ENCODE measurements around the gene CTNND2. TPM values are rescaled to one million over a fixed set of nuclear protein-coding genes. Genes with fewer than 3 reads are reported as not detected.

The CTNND2 gene
- total RNA-seq, 1 experiment from 2014 or later: 7.0 TPM

DNA sequence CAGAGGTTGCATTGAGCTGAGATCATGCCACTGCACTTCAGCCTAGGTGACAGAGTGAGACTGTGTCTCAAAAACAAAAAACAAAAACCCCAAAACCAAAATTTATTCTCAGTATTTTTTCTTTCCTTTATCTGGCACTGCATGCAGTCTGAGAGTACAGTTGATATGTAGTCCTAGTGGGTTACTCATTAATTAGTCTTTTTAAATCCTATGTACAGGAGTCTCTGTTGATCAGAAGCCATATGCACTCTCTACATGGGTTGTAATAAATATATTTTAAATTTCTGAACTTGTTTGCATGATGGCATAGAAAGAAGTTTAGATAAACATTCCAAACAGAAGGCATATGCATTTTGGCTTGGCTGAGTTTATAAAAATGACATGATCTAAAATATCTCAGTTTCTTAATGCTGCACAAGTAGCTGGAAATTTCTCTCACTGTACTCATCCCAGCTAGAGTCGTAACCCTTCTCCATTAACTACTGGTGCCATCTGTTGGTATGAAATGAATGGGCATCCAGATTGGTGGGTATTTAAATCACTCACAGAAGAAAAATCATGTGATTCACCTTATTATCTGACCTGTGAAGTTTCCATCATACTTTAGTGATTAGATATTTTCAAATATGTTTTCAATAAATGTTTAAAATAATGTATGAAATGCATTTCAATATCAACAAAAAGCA lies 284.8 kb downstream of the CTNND2 start:
- TF ChIP-seq, protein P1, sequence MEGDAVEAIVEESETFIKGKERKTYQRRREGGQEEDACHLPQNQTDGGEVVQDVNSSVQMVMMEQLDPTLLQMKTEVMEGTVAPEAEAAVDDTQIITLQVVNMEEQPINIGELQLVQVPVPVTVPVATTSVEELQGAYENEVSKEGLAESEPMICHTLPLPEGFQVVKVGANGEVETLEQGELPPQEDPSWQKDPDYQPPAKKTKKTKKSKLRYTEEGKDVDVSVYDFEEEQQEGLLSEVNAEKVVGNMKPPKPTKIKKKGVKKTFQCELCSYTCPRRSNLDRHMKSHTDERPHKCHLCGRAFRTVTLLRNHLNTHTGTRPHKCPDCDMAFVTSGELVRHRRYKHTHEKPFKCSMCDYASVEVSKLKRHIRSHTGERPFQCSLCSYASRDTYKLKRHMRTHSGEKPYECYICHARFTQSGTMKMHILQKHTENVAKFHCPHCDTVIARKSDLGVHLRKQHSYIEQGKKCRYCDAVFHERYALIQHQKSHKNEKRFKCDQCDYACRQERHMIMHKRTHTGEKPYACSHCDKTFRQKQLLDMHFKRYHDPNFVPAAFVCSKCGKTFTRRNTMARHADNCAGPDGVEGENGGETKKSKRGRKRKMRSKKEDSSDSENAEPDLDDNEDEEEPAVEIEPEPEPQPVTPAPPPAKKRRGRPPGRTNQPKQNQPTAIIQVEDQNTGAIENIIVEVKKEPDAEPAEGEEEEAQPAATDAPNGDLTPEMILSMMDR (conservative IDR thresholded peaks at IDR 0.05): peak; percentile 57
- no peaks in the 10 kb centered on the region for H3K23me2 ChIP-seq (ENCODE audit: insufficient read length, low read depth, low read length, poor library complexity, severe bottlenecking)
- H4K8ac ChIP-seq (replicated peaks; ENCODE audit: insufficient read length, low read depth, low read length): no peak overlapping the region
- no peak overlapping the region for H2BK120ac ChIP-seq (ENCODE audit: low read depth, low read length, poor library complexity, severe bottlenecking)
- Mint-ChIP-seq H3K36me3 (ENCODE audit: insufficient read depth in 1 of 3, low read depth in 3 of 3) (peaks cover 0 to 5% (median 0%) of the 10 kb centered on the region in 3 experiments; a peak in 2 of 7 replicates), H3K27me3 (ENCODE audit: low read depth) (no peaks in the 10 kb centered on the region), H3K9me3 (peaks cover 4 to 7% of the 10 kb centered on the region in 2 experiments), H3K4me1 (peaks cover 6 to 7% of the 10 kb centered on the region in 2 experiments), H3K4me3 (no peak overlapping the region), H3K27ac (no peak overlapping the region)
- H4K20me1 ChIP-seq (ENCODE audit: control insufficient read depth, insufficient read depth, insufficient read length): no peaks in the 10 kb centered on the region
- H3K23ac ChIP-seq (ENCODE audit: insufficient read length, low read depth, low read length): no peak overlapping the region
- H4K91ac ChIP-seq (ENCODE audit: insufficient read length, low read depth, low read length): no peak overlapping the region
- WGBS (ENCODE audit: extremely low coverage, insufficient read length, low lambda C conversion rate): no CpG with 5 or more reads among the region's 1 CpG
- no peak overlapping the region for H3K9ac ChIP-seq (ENCODE audit: extremely low read depth, insufficient read length, low read length)
- H3K14ac ChIP-seq (ENCODE audit: insufficient read depth, low read length): no peak overlapping the region
- H3K79me2 ChIP-seq (ENCODE audit: insufficient read depth, low read length): no peaks in the 10 kb centered on the region
- no peak overlapping the region for H3K4me2 ChIP-seq (ENCODE audit: insufficient read depth, insufficient read length, low read length)
- no peaks in the 10 kb centered on the region for H3K9me3 ChIP-seq (ENCODE audit: control insufficient read depth, low read depth, low read length)
- H2BK20ac ChIP-seq (ENCODE audit: low read depth, low read length, poor library complexity, severe bottlenecking): no peak overlapping the region
- no peaks in the 10 kb centered on the region for H3K27me3 ChIP-seq (ENCODE audit: insufficient read depth, low read length)
- no peak overlapping the region for H2AFZ ChIP-seq (ENCODE audit: low read length)
- H3K56ac ChIP-seq (ENCODE audit: insufficient read length, low read depth, low read length): no peak overlapping the region
- no peak overlapping the region for H3K4ac ChIP-seq (ENCODE audit: low read depth, low read length)
- no peak overlapping the region for H3T11ph ChIP-seq (ENCODE audit: low read length)
- H4K5ac ChIP-seq (ENCODE audit: insufficient read length, low read depth, low read length): no peak overlapping the region
- H3K27ac ChIP-seq (ENCODE audit: insufficient read length, low read depth, low read length): no peak overlapping the region
- H2BK15ac ChIP-seq (ENCODE audit: low read depth, low read length): no peak overlapping the region
- no peak overlapping the region for H3K18ac ChIP-seq (ENCODE audit: insufficient read length, low read depth, low read length)
- DNase-seq: no peak
- H3K4me1 ChIP-seq (ENCODE audit: insufficient read depth, low read length): peaks cover 3% of the 10 kb centered on the region; the same call in 1 of the 2 replicates
- no peak overlapping the region for H2AK5ac ChIP-seq (ENCODE audit: insufficient read length, low read length)
- no peaks in the 10 kb centered on the region for H3K79me1 ChIP-seq (ENCODE audit: insufficient read depth, low read depth, low read length, poor library complexity, severe bottlenecking)
- H2BK12ac ChIP-seq (ENCODE audit: insufficient read length, low read depth, low read length): no peak overlapping the region
- no peak overlapping the region for H2BK5ac ChIP-seq (ENCODE audit: insufficient read length, low read length)
